Activated naive CD8-positive, alpha-beta T cell treated with anti-CD3 and anti-CD28 coated beads, Interleukin-2, amount 50 U/mL, for 24 hours (primary cell): ENCODE measurements around the gene ZBTB25.

ENCODE experiments used
- ATAC-seq: fragments of 150-1000 bp; cut with Tn5 transposase; one replicate; pipeline ENCODE4 v1.10.0; 2021
- DNase-seq: peaks from one replicate; pipeline ENCODE4 v3.0.0; 2021
- H3K27ac Mint-ChIP-seq: one replicate; pipeline ENCODE4 v1.8.0; 2021; ENCODE audit warnings: mild to moderate bottlenecking, mixed read lengths
- H3K27me3 Mint-ChIP-seq: one replicate; pipeline ENCODE4 v1.8.0; 2021; ENCODE audit warnings: mixed read lengths
- H3K36me3 Mint-ChIP-seq: one replicate; pipeline ENCODE4 v1.8.0; 2021; ENCODE audit warnings: low read depth, mixed read lengths
- H3K4me1 Mint-ChIP-seq: one replicate; pipeline ENCODE4 v1.8.0; 2021; ENCODE audit warnings: mixed read lengths
- H3K4me3 Mint-ChIP-seq: one replicate; pipeline ENCODE4 v1.8.0; 2021; ENCODE audit warnings: mild to moderate bottlenecking, moderate library complexity, mixed read lengths
- H3K9me3 Mint-ChIP-seq: one replicate; pipeline ENCODE4 v1.8.0; 2021; ENCODE audit warnings: mixed read lengths

Gene ZBTB25

GRCh38 chr14:64503434-64504309 lies at the start of gene ZBTB25:
ZBTB25 (minus strand) TSS chr14:64503838; CDS start chr14:64490533, 13,305 bp downstream.
- H3K27me3 Mint-ChIP-seq, result no peaks in the 10 kb centered on the region
- ATAC-seq, result peak; percentile 65
- peak; percentile 94 for DNase-seq
- H3K9me3 Mint-ChIP-seq, result no peaks in the 10 kb centered on the region
- H3K27ac Mint-ChIP-seq, result peak within 1 kb of the TSS; percentile 99
- peaks cover 67% of the 10 kb centered on the region for H3K4me1 Mint-ChIP-seq
- peak within 1 kb of the TSS; percentile 95 for H3K4me3 Mint-ChIP-seq
- H3K36me3 Mint-ChIP-seq, result peaks cover 38% of the 10 kb centered on the region

- DNase-seq (no peak), ATAC-seq (no peak)
- Mint-ChIP-seq H3K4me3 (peak overlapping the region; percentile 1), H3K4me1 (peaks cover 11% of the 10 kb centered on the region), H3K27ac (no peak overlapping the region), H3K36me3 (no peaks in the 10 kb centered on the region), H3K27me3 (peaks cover 22% of the 10 kb centered on the region), H3K9me3 (no peaks in the 10 kb centered on the region)
Measured at GRCh38 chr14:64550621-64551333, 47.1 kb upstream of the ZBTB25 start.

GRCh38 chr14:64549791-64550620 lies 46.4 kb upstream of the ZBTB25 start, which contains the start of gene PPP1R36:
PPP1R36 (plus strand) TSS chr14:64549961; CDS start chr14:64549998, 37 bp downstream.
- Mint-ChIP-seq H3K27ac (no peak within 1 kb of the TSS), H3K27me3 (peaks cover 20% of the 10 kb centered on the region), H3K9me3 (no peaks in the 10 kb centered on the region), H3K4me1 (peaks cover 11% of the 10 kb centered on the region), H3K4me3 (peak within 1 kb of the TSS; percentile 49), H3K36me3 (no peaks in the 10 kb centered on the region)
- peak; percentile 93 for ATAC-seq
- DNase-seq, result peak; percentile 56

- no peaks in the 10 kb centered on the region for H3K9me3 Mint-ChIP-seq
- ATAC-seq (no peak), DNase-seq (no peak)
- peaks cover 11% of the 10 kb centered on the region for H3K4me1 Mint-ChIP-seq
- H3K27ac Mint-ChIP-seq, result no peak overlapping the region
- no peaks in the 10 kb centered on the region for H3K36me3 Mint-ChIP-seq
- peaks cover 20% of the 10 kb centered on the region for H3K27me3 Mint-ChIP-seq
- peak overlapping the region; percentile 33 for H3K4me3 Mint-ChIP-seq
Measured at GRCh38 chr14:64549016-64549415, 45.4 kb upstream of the ZBTB25 start.

- H3K4me1 Mint-ChIP-seq, result peaks cover 33% of the 10 kb centered on the region
- H3K27ac Mint-ChIP-seq, result no peak overlapping the region
- H3K36me3 Mint-ChIP-seq, result peaks cover 10% of the 10 kb centered on the region
- H3K9me3 Mint-ChIP-seq, result no peaks in the 10 kb centered on the region
- H3K4me3 Mint-ChIP-seq, result no peak overlapping the region
- DNase-seq, result no peak
- peaks cover 31% of the 10 kb centered on the region for H3K27me3 Mint-ChIP-seq
- no peak for ATAC-seq
Measured at GRCh38 chr14:64544607-64545312, 41.1 kb upstream of the ZBTB25 start.

- DNase-seq, result no peak
- Mint-ChIP-seq H3K9me3 (no peaks in the 10 kb centered on the region), H3K4me3 (peak overlapping the region; percentile 65), H3K4me1 (peaks cover 33% of the 10 kb centered on the region), H3K27me3 (peaks cover 31% of the 10 kb centered on the region), H3K27ac (no peak overlapping the region), H3K36me3 (peaks cover 10% of the 10 kb centered on the region)
- no peak for ATAC-seq
Measured at GRCh38 chr14:64542836-64543201, 39.2 kb upstream of the ZBTB25 start.

- peaks cover 33% of the 10 kb centered on the region for H3K4me1 Mint-ChIP-seq
- no peak overlapping the region for H3K27ac Mint-ChIP-seq
- peaks cover 10% of the 10 kb centered on the region for H3K36me3 Mint-ChIP-seq
- no peak for ATAC-seq
- DNase-seq, result no peak
- peaks cover 31% of the 10 kb centered on the region for H3K27me3 Mint-ChIP-seq
- no peaks in the 10 kb centered on the region for H3K9me3 Mint-ChIP-seq
- peak overlapping the region; percentile 65 for H3K4me3 Mint-ChIP-seq
Measured at GRCh38 chr14:64541972-64542835, 38.6 kb upstream of the ZBTB25 start.

- peak; percentile 5 for DNase-seq
Measured at GRCh38 chr14:64541261-64541971, 37.8 kb upstream of the ZBTB25 start.

GRCh38 chr14:64540208-64541202 lies 36.9 kb upstream of the ZBTB25 start, which contains the start of gene HSPA2:
HSPA2 (plus strand) TSS chr14:64540741; CDS start chr14:64540850, 109 bp downstream.
- H3K4me1 Mint-ChIP-seq, result peaks cover 33% of the 10 kb centered on the region
- peaks cover 33% of the 10 kb centered on the region for H3K27me3 Mint-ChIP-seq
- H3K27ac Mint-ChIP-seq, result peak within 1 kb of the TSS; percentile 93
- ATAC-seq (peak; percentile 97), DNase-seq (peak; percentile 96)
- no peaks in the 10 kb centered on the region for H3K9me3 Mint-ChIP-seq
- peaks cover 10% of the 10 kb centered on the region for H3K36me3 Mint-ChIP-seq
- H3K4me3 Mint-ChIP-seq, result peak within 1 kb of the TSS; percentile 89

More at GRCh38 chr14:64541261-64541971, 37.8 kb upstream of the ZBTB25 start:
- no peak for ATAC-seq
- Mint-ChIP-seq H3K9me3 (no peaks in the 10 kb centered on the region), H3K27ac (no peak overlapping the region), H3K4me3 (peak overlapping the region; percentile 89), H3K36me3 (peaks cover 10% of the 10 kb centered on the region), H3K27me3 (peaks cover 33% of the 10 kb centered on the region), H3K4me1 (peaks cover 33% of the 10 kb centered on the region)

GRCh38 chr14:64536488-64537245 lies 33.0 kb upstream of the ZBTB25 start:
- ATAC-seq (no peak), DNase-seq (no peak)
- Mint-ChIP-seq H3K27ac (no peak overlapping the region), H3K36me3 (peaks cover 10% of the 10 kb centered on the region), H3K9me3 (no peaks in the 10 kb centered on the region), H3K27me3 (peaks cover 20% of the 10 kb centered on the region), H3K4me3 (no peak overlapping the region), H3K4me1 (peaks cover 26% of the 10 kb centered on the region)

GRCh38 chr14:64531567-64531966 lies 27.9 kb upstream of the ZBTB25 start:
- Mint-ChIP-seq H3K27me3 (no peaks in the 10 kb centered on the region), H3K9me3 (no peaks in the 10 kb centered on the region), H3K36me3 (peaks cover 2% of the 10 kb centered on the region), H3K27ac (no peak overlapping the region), H3K4me3 (no peak overlapping the region), H3K4me1 (peaks cover 8% of the 10 kb centered on the region)
- no peak for ATAC-seq
- DNase-seq, result no peak
